ENCODE data around the gene OCEL1. TPM values are rescaled to one million over a fixed set of nuclear protein-coding genes. Genes with fewer than 3 reads are reported as not detected.
A peak's percentile ranks its signal among the peaks of the same experiment; 100 is the strongest.

Gene OCEL1
- total and polyA plus RNA-seq, 2 of the 13 experiments (the other 11 are each of a cell fraction or from before 2014, with no cell fraction given): 10.6 to 17.2 TPM

DNA sequence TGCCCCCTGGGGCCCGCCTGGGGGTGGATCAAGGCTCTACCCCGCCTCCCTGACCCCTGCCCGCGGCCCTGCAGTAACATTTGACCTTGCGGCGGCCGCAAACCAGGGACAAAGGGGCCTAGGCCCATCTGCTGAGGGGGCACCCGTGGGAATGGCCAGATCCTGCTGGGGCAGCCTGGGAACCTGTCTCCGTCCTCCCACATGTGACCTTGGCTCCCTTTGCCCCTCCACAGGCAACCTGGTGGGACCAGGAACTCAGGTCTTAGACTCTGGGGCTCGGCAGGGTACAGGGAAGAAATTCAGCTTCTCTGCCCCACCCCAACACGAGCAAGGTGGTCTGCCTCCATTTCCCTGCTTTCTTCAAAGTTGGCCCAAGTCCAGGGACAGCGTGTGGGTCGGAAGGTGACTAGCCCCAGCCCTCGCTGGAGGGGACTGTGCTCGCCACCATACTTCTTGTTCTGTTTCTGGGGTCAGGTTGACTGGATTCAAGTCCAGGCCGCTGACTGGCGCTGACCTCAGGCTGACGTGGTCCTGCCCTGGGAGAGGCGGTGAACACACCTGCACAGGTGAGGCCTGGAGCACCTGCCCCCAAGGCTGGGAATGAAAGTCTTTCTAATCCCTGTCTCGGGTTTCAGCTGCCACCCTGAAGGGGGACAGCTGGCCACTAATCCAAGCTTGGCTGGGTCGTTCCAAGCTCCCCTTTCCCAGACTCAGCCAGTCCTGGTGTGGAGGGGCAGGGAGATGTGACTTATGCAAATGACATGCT, 22.2 kb downstream of the OCEL1 start (continued):
- TF ChIP-seq ZNF138 (CRISPR knock-in tag; IDR thresholded peaks at IDR 0.05; ENCODE audit: low read depth) (no peak), NR2F2 (IDR thresholded peaks at IDR 0.05; ENCODE audit: borderline replicate concordance, low read depth) (peak; percentile 100), HNRNPK (IDR thresholded peaks at IDR 0.05; ENCODE audit: low read depth, low read length, poor library complexity, severe bottlenecking) (no peak), SALL1 (CRISPR knock-in tag; IDR thresholded peaks at IDR 0.05) (peak; percentile 85), BHLHE40 (IDR thresholded peaks at IDR 0.05; ENCODE audit: low read length) (peak; percentile 47; the same call in 1 of the 2 replicates), ZNF34 (CRISPR knock-in tag; IDR thresholded peaks at IDR 0.05; ENCODE audit: borderline replicate concordance) (peak; percentile 94), HIVEP1 (CRISPR knock-in tag; IDR thresholded peaks at IDR 0.05) (peak; percentile 98), ARHGAP35 (CRISPR knock-in tag; IDR thresholded peaks at IDR 0.05; ENCODE audit: borderline replicate concordance) (0 out of 2 replicates have a peak, but pooled peaks have one; percentile 26), POLR2G (IDR thresholded peaks at IDR 0.05; ENCODE audit: low read depth, low read length) (peak; percentile 69), CBX1 (IDR thresholded peaks at IDR 0.05; ENCODE audit: low read depth) (no peak), MATR3 (CRISPR knock-in tag; IDR thresholded peaks at IDR 0.05) (no peak), ZNF296 (CRISPR knock-in tag; conservative IDR thresholded peaks at IDR 0.05) (peak; percentile 82; the same call in 1 of the 2 replicates), KDM5B (CRISPR knock-in tag; IDR thresholded peaks at IDR 0.05; ENCODE audit: borderline replicate concordance) (peak; percentile 61; the same call in 1 of the 2 replicates), ZNF263 (CRISPR knock-in tag; IDR thresholded peaks at IDR 0.05) (peak; percentile 100), TAF15 (IDR thresholded peaks at IDR 0.05; ENCODE audit: low read depth, low read length, poor library complexity, severe bottlenecking) (peak; percentile 79), HOXD1 (CRISPR knock-in tag; IDR thresholded peaks at IDR 0.05) (0 out of 2 replicates have a peak, but pooled peaks have one; percentile 62)
- TF ChIP-seq, protein P1, sequence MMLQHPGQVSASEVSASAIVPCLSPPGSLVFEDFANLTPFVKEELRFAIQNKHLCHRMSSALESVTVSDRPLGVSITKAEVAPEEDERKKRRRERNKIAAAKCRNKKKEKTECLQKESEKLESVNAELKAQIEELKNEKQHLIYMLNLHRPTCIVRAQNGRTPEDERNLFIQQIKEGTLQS (CRISPR knock-in tag; IDR thresholded peaks at IDR 0.05): peak; percentile 37; the same call in 1 of the 2 replicates
- TF ChIP-seq, protein P2, sequence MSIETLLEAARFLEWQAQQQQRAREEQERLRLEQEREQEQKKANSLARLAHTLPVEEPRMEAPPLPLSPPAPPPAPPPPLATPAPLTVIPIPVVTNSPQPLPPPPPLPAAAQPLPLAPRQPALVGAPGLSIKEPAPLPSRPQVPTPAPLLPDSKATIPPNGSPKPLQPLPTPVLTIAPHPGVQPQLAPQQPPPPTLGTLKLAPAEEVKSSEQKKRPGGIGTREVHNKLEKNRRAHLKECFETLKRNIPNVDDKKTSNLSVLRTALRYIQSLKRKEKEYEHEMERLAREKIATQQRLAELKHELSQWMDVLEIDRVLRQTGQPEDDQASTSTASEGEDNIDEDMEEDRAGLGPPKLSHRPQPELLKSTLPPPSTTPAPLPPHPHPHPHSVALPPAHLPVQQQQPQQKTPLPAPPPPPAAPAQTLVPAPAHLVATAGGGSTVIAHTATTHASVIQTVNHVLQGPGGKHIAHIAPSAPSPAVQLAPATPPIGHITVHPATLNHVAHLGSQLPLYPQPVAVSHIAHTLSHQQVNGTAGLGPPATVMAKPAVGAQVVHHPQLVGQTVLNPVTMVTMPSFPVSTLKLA (IDR thresholded peaks at IDR 0.05): no peak
- TF ChIP-seq, protein P3, sequence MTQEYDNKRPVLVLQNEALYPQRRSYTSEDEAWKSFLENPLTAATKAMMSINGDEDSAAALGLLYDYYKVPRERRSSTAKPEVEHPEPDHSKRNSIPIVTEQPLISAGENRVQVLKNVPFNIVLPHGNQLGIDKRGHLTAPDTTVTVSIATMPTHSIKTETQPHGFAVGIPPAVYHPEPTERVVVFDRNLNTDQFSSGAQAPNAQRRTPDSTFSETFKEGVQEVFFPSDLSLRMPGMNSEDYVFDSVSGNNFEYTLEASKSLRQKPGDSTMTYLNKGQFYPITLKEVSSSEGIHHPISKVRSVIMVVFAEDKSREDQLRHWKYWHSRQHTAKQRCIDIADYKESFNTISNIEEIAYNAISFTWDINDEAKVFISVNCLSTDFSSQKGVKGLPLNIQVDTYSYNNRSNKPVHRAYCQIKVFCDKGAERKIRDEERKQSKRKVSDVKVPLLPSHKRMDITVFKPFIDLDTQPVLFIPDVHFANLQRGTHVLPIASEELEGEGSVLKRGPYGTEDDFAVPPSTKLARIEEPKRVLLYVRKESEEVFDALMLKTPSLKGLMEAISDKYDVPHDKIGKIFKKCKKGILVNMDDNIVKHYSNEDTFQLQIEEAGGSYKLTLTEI (CRISPR knock-in tag; conservative IDR thresholded peaks at IDR 0.05): no peak
- TF ChIP-seq, protein P4, sequence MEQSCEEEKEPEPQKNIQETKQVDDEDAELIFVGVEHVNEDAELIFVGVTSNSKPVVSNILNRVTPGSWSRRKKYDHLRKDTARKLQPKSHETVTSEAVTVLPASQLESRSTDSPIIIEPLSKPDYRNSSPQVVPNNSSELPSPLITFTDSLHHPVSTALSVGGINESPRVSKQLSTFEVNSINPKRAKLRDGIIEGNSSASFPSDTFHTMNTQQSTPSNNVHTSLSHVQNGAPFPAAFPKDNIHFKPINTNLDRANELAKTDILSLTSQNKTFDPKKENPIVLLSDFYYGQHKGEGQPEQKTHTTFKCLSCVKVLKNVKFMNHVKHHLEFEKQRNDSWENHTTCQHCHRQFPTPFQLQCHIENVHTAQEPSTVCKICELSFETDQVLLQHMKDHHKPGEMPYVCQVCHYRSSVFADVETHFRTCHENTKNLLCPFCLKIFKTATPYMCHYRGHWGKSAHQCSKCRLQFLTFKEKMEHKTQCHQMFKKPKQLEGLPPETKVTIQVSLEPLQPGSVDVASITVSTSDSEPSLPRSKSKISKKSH (CRISPR knock-in tag; IDR thresholded peaks at IDR 0.05; ENCODE audit: borderline replicate concordance): no peak; the same call in 1 of the 2 replicates
- TF ChIP-seq, protein P5, sequence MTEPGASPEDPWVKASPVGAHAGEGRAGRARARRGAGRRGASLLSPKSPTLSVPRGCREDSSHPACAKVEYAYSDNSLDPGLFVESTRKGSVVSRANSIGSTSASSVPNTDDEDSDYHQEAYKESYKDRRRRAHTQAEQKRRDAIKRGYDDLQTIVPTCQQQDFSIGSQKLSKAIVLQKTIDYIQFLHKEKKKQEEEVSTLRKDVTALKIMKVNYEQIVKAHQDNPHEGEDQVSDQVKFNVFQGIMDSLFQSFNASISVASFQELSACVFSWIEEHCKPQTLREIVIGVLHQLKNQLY (CRISPR knock-in tag; IDR thresholded peaks at IDR 0.05): peak; percentile 78; the same call in 1 of the 2 replicates

Measured in HepG2 (cell line).